Activated T-helper 1 cell treated with Interleukin-2 at 50 U/mL for 16 hours (primary cell): Measurements from ENCODE around the gene CXorf38.
A peak's percentile ranks its signal among the peaks of the same experiment; 100 is the strongest.

Experiments
- DNase-seq: peaks from one replicate; pipeline ENCODE4 v3.0.0-alpha.2; 2020; ENCODE audit warnings: low read depth

The CXorf38 gene

GRCh38 chrX:40647307-40648197 lies at the start of gene CXorf38:
CXorf38 (minus strand) TSS chrX:40647561; CDS start chrX:40647520, 41 bp downstream.
- DNase-seq = peak; percentile 94

- DNase-seq = no peak
Observed at GRCh38 chrX:40694802-40695201, 47.4 kb upstream of the CXorf38 start.

GRCh38 chrX:40688929-40689328 lies 41.6 kb upstream of the CXorf38 start:
- DNase-seq = no peak

GRCh38 chrX:40687169-40687568 lies 39.8 kb upstream of the CXorf38 start:
- DNase-seq = no peak

- no peak for DNase-seq
Observed at GRCh38 chrX:40685362-40685918, 38.1 kb upstream of the CXorf38 start.

- no peak for DNase-seq
Observed at GRCh38 chrX:40684092-40684491, 36.7 kb upstream of the CXorf38 start.

GRCh38 chrX:40683245-40683644 lies 35.9 kb upstream of the CXorf38 start:
- DNase-seq = no peak

- no peak for DNase-seq
Observed at GRCh38 chrX:40671126-40671525, 23.8 kb upstream of the CXorf38 start.

GRCh38 chrX:40663880-40664630 lies 16.7 kb upstream of the CXorf38 start:
- no peak for DNase-seq

- DNase-seq = no peak
Observed at GRCh38 chrX:40663078-40663740, 15.8 kb upstream of the CXorf38 start.

- DNase-seq = no peak
Observed at GRCh38 chrX:40661489-40661888, 14.1 kb upstream of the CXorf38 start.

GRCh38 chrX:40660381-40660780 lies 13.0 kb upstream of the CXorf38 start:
- no peak for DNase-seq

- DNase-seq = no peak
Observed at GRCh38 chrX:40653535-40653934, 6.2 kb upstream of the CXorf38 start.

GRCh38 chrX:40652664-40653063 lies 5.3 kb upstream of the CXorf38 start:
- DNase-seq = no peak

- peak; percentile 60 for DNase-seq
Observed at GRCh38 chrX:40651620-40652223, 4.4 kb upstream of the CXorf38 start.

GRCh38 chrX:40646489-40647306 lies 663 bp downstream of the CXorf38 start:
- DNase-seq = peak; percentile 5

- DNase-seq = peak; percentile 29
Observed at GRCh38 chrX:40644821-40645358, 2.5 kb downstream of the CXorf38 start.

GRCh38 chrX:40644176-40644575 lies 3.2 kb downstream of the CXorf38 start:
- no peak for DNase-seq

- no peak for DNase-seq
Observed at GRCh38 chrX:40637687-40638086, 9.7 kb downstream of the CXorf38 start.

- no peak for DNase-seq
Observed at GRCh38 chrX:40632199-40632598, 15.2 kb downstream of the CXorf38 start.

- DNase-seq = no peak
Observed at GRCh38 chrX:40628506-40628905, 18.9 kb downstream of the CXorf38 start.
